ENCODE data around the gene AHDC1.

- TF ChIP-seq PRDM10 (tag by site-specific recombination; IDR thresholded peaks at IDR 0.05) (no peak), REPIN1 (tag by site-specific recombination; IDR thresholded peaks at IDR 0.05; ENCODE audit: low read depth) (no peak), ZNF23 (tag by site-specific recombination; IDR thresholded peaks at IDR 0.05; ENCODE audit: borderline replicate concordance) (no peak), YY1 (tag by site-specific recombination; IDR thresholded peaks at IDR 0.05) (no peak), CTCF (tag by site-specific recombination; IDR thresholded peaks at IDR 0.05) (no peak), ZNF239 (tag by site-specific recombination; IDR thresholded peaks at IDR 0.05) (no peak), ZBTB17 (tag by site-specific recombination; IDR thresholded peaks at IDR 0.05) (no peak), ZBTB20 (tag by site-specific recombination; IDR thresholded peaks at IDR 0.05) (no peak), ZNF639 (tag by site-specific recombination; IDR thresholded peaks at IDR 0.05) (no peak), ZBTB49 (tag by site-specific recombination; IDR thresholded peaks at IDR 0.05; ENCODE audit: low read depth) (no peak), ZNF433 (tag by site-specific recombination; IDR thresholded peaks at IDR 0.05; ENCODE audit: low read depth) (no peak), ZNF274 (IDR thresholded peaks at IDR 0.05; ENCODE audit: low read length) (no peak), ZNF274 (tag by site-specific recombination; IDR thresholded peaks at IDR 0.05; ENCODE audit: borderline replicate concordance) (no peak), REST (tag by site-specific recombination; IDR thresholded peaks at IDR 0.05) (no peak), ZNF510 (tag by site-specific recombination; IDR thresholded peaks at IDR 0.05; ENCODE audit: insufficient replicate concordance) (no peak)
Observed at GRCh38 chr1:27621051-27621920, 17.3 kb upstream of the AHDC1 start.
